ENCODE measurements around the gene LETM1. TPM values are rescaled to one million over a fixed set of nuclear protein-coding genes. Genes with fewer than 3 reads are reported as not detected.

Gene LETM1
- total and polyA plus RNA-seq, 10 donors: 6.5 to 47.7 (median 34.7) TPM

GRCh38 chr4:1767061-1767769 is 88.7 kb downstream of the LETM1 start:
- Histone ChIP-seq H3K36me3 (no peaks in the 10 kb centered on the region), H3K27ac (no peak overlapping the region), H3K27me3 (replicated peaks in 1 of 7) (peaks cover 0 to 100% (median 40%) of the 10 kb centered on the region in 7 donors), H3K9me3 (no peaks in the 10 kb centered on the region), H3K4me3 (peak overlapping the region; percentile 3 to 68 (median 29)), H3K4me1 (peaks cover 7 to 57% (median 36%) of the 10 kb centered on the region in 6 donors)
- DNase-seq: no peak
- no peak for TF ChIP-seq POLR2A (IDR thresholded peaks at IDR 0.05)
- TF ChIP-seq, protein P1, sequence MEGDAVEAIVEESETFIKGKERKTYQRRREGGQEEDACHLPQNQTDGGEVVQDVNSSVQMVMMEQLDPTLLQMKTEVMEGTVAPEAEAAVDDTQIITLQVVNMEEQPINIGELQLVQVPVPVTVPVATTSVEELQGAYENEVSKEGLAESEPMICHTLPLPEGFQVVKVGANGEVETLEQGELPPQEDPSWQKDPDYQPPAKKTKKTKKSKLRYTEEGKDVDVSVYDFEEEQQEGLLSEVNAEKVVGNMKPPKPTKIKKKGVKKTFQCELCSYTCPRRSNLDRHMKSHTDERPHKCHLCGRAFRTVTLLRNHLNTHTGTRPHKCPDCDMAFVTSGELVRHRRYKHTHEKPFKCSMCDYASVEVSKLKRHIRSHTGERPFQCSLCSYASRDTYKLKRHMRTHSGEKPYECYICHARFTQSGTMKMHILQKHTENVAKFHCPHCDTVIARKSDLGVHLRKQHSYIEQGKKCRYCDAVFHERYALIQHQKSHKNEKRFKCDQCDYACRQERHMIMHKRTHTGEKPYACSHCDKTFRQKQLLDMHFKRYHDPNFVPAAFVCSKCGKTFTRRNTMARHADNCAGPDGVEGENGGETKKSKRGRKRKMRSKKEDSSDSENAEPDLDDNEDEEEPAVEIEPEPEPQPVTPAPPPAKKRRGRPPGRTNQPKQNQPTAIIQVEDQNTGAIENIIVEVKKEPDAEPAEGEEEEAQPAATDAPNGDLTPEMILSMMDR (IDR thresholded peaks at IDR 0.05 in 8 of 11, conservative IDR thresholded peaks at IDR 0.05 in 3 of 11): no peak
- TF ChIP-seq POLR2AphosphoS5 (IDR thresholded peaks at IDR 0.05): no peak
- 0 to 2% (median 1%) methylated on average over 6 to 83 of the region's 84 CpGs for WGBS, 5 donors
- intact Hi-C loops (cut with DNase I; ENCODE audit: low total_unique reads): no loop called here

GRCh38 chr4:1766106-1767060 is 89.6 kb downstream of the LETM1 start:
- H3K27me3 ChIP-seq (replicated peaks in 1 of 7): peaks cover 0 to 95% (median 33%) of the 10 kb centered on the region in 7 donors
- H3K4me3 ChIP-seq: peak overlapping the region; percentile 3 to 68 (median 29)
- H3K9me3 ChIP-seq: no peaks in the 10 kb centered on the region
- intact Hi-C loops (cut with DNase I; ENCODE audit: low total_unique reads): no loop called here
- peak in 1 of 3 donors; percentile 28 for TF ChIP-seq POLR2AphosphoS5 (IDR thresholded peaks at IDR 0.05)
- TF ChIP-seq, protein P1 (IDR thresholded peaks at IDR 0.05 in 8 of 11, conservative IDR thresholded peaks at IDR 0.05 in 3 of 11): no peak
- peaks cover 7 to 51% (median 33%) of the 10 kb centered on the region in 6 donors for H3K4me1 ChIP-seq
- no peak overlapping the region for H3K27ac ChIP-seq
- 43 to 58% (median 53%) methylated on average over 11 to 41 of the region's 41 CpGs for WGBS, 5 donors
- DNase-seq: no peak
- no peaks in the 10 kb centered on the region for H3K36me3 ChIP-seq

GRCh38 chr4:1765409-1766072 is 90.4 kb downstream of the LETM1 start:
- Histone ChIP-seq H3K27me3 (replicated peaks in 1 of 7) (peaks cover 0 to 87% (median 30%) of the 10 kb centered on the region in 7 donors), H3K4me1 (peaks cover 7 to 55% (median 35%) of the 10 kb centered on the region in 6 donors), H3K36me3 (no peaks in the 10 kb centered on the region), H3K4me3 (no peak overlapping the region), H3K27ac (no peak overlapping the region), H3K9me3 (no peaks in the 10 kb centered on the region)
- intact Hi-C loops (cut with DNase I; ENCODE audit: low total_unique reads): no loop called here
- TF ChIP-seq POLR2A (IDR thresholded peaks at IDR 0.05) (no peak), POLR2AphosphoS5 (IDR thresholded peaks at IDR 0.05) (no peak)
- TF ChIP-seq, protein P1 (IDR thresholded peaks at IDR 0.05 in 8 of 11, conservative IDR thresholded peaks at IDR 0.05 in 3 of 11): no peak
- no peak for DNase-seq
- WGBS, 5 donors: 65 to 88% (median 71%) methylated on average over 9 to 10 of the region's 10 CpGs
